ENCODE measurements around the gene ASB8. TPM values are rescaled to one million over a fixed set of nuclear protein-coding genes. Genes with fewer than 3 reads are reported as not detected.

ASB8 gene
- 10 to 100 TPM; 20.3 to 21.3 TPM for total RNA-seq

GRCh38 chr12:48157018-48157888 lies at the start of gene ASB8:
TSS of gene ASB8 (minus strand) at chr12:48157515. CDS start at chr12:48153496, 4,019 bp downstream.

GRCh38 chr12:48203192-48203591 lies 45.9 kb upstream of the ASB8 start, which contains the start of gene OR10AD1:
TSS of gene OR10AD1 (minus strand) at chr12:48203292. CDS start at chr12:48203292, 0 bp downstream.

GRCh38 chr12:48183091-48183875 lies 26.0 kb upstream of the ASB8 start, which contains the start of gene CCDC184:
TSS of gene CCDC184 (plus strand) at chr12:48183644. CDS start at chr12:48184123, 479 bp downstream.

GRCh38 chr12:48119078-48119833 lies 38.1 kb downstream of the ASB8 start, which contains the start of gene PFKM:
TSS of gene PFKM (plus strand) at chr12:48119364. CDS start at chr12:48122775, 3,411 bp downstream.

GRCh38 chr12:48105867-48106680 lies 51.2 kb downstream of the ASB8 start, which contains the start of gene SENP1:
TSS of gene SENP1 (minus strand) at chr12:48106079. CDS start at chr12:48101472, 4,607 bp downstream.

Small RNA genes within 50 kb of the gene (small RNA-seq; reads per million reads assigned to genes)
- 1.6 to 1.8 reads per million in 2 donors for gene MIR6505

Other genes starting within 250 kb of the ASB8 start
- 100 to 1,000 TPM in 1 of 2 donors, 10 to 100 TPM in 1; 78.1 to 144 TPM for gene TMEM106C, start 193.9 kb downstream of the ASB8 start, total RNA-seq
- under 1 TPM; under 0.01 to 1.00 TPM for gene COL2A1, start 153.0 kb downstream of the ASB8 start, total RNA-seq
- gene SENP1, start 51.4 kb downstream of the ASB8 start, total RNA-seq = 10 to 100 TPM; 24.1 to 29.3 TPM
- gene PFKM, start 38.2 kb downstream of the ASB8 start, total RNA-seq = 100 to 1,000 TPM; 104 to 111 TPM
- under 1 TPM; under 0.01 to 0.34 TPM for gene CCDC184, start 26.1 kb upstream of the ASB8 start, total RNA-seq
- gene OR10AD1, start 45.8 kb upstream of the ASB8 start, total RNA-seq = not detected
- gene ZNF641, start 193.4 kb upstream of the ASB8 start, total RNA-seq = 10 to 100 TPM; 10.3 TPM

All from melanocyte of skin (primary cell).